T-cell (primary cell): ENCODE measurements around the gene VWA5A. TPM values are rescaled to one million over a fixed set of nuclear protein-coding genes. Genes with fewer than 3 reads are reported as not detected.
"Not testable (repeated sequence)": the region's sequence is repeated elsewhere in the genome, so short reads cannot be mapped to it uniquely, and the experiment has no call there.

Experiments used
- ATAC-seq, 4 experiments: fragments of 200-7000 bp in 3 of 4; fragments of 150-1000 bp in 1 of 4; cut with Tn5 transposase; replicated peaks in 1 of 4; 1 replicate in 3 of 4; 2 replicates in 1 of 4; pipeline ENCODE4 v1.10.0; 2021; ENCODE audit warnings: moderate library complexity in 3 of 4, mild to moderate bottlenecking in 2 of 4, moderate number of reproducible peaks in 1 of 4
- CTCF ChIA-PET, 2 donors: fragments of 300-600 bp; sonication (Branson Sonifier 250); formaldehyde crosslinking; loops; one replicate each; lab custom pipeline; 2022; ENCODE audit warnings: antibody characterized with exemption in 2 of 2; lab: Charles Lee
- POLR2A ChIA-PET, 2 donors: fragments of 300-600 bp; sonication (Branson Sonifier 250); formaldehyde crosslinking; loops; one replicate each; lab custom pipeline; 2022; ENCODE audit warnings: antibody characterized with exemption in 2 of 2; lab: Charles Lee
- DNase-seq, 35 experiments: peaks; one replicate each; pipeline versions ENCODE4 v3.0.0 to v3.0.0-alpha.2; 2013 to 2023
- H3K27ac ChIP-seq: one replicate; pipeline ENCODE4 v1.5.1; 2013; ENCODE audit warnings: low read length
- H3K27me3 ChIP-seq, 2 experiments: replicated peaks in 1 of 2; 1 replicate in 1 of 2; 2 replicates in 1 of 2; pipeline versions ENCODE4 v1.6.1 to v1.7.0; 2013; ENCODE audit warnings: low read length in 1 of 2, mixed read lengths in 1 of 2; ENCODE audit not compliant: control insufficient read depth in 2 of 2, insufficient read depth in 2 of 2; ENCODE audit errors: extremely low read depth in 1 of 2
- H3K36me3 ChIP-seq, 2 donors: 1 replicate in 1 of 2; 2 replicates in 1 of 2; pipeline versions ENCODE4 v1.6.1 to v1.7.0; 2013; ENCODE audit warnings: low read length in 1 of 2; ENCODE audit not compliant: control insufficient read depth in 2 of 2, insufficient read depth in 1 of 2; ENCODE audit errors: extremely low read depth in 1 of 2
- H3K4me1 ChIP-seq, 2 experiments: 1 replicate in 1 of 2; 2 replicates in 1 of 2; pipeline versions ENCODE4 v1.6.1 to v1.7.0; 2013; ENCODE audit warnings: low read length in 2 of 2, mixed read lengths in 1 of 2; ENCODE audit not compliant: insufficient read depth in 2 of 2, control insufficient read depth in 1 of 2; ENCODE audit errors: extremely low read depth in 1 of 2
- H3K4me3 ChIP-seq, 2 donors: 1 replicate in 1 of 2; 2 replicates in 1 of 2; pipeline versions ENCODE4 v1.5.1 to v1.7.0; 2013; ENCODE audit warnings: mild to moderate bottlenecking in 2 of 2, low read length in 1 of 2, moderate library complexity in 1 of 2; ENCODE audit not compliant: control insufficient read depth in 1 of 2; ENCODE audit errors: extremely low read depth in 1 of 2
- H3K9me3 ChIP-seq: 2 replicates; pipeline ENCODE4 v1.7.0; 2013
- H3K27ac Mint-ChIP-seq, 2 donors: one replicate each; pipeline ENCODE4 v1.8.0; 2020 to 2021; ENCODE audit warnings: mild to moderate bottlenecking in 2 of 2, mixed read lengths in 2 of 2
- H3K27me3 Mint-ChIP-seq, 2 donors: one replicate each; pipeline ENCODE4 v1.8.0; 2021 to 2022; ENCODE audit warnings: mixed read lengths in 2 of 2
- H3K36me3 Mint-ChIP-seq: one replicate; pipeline ENCODE4 v1.8.0; 2021; ENCODE audit warnings: mixed read lengths
- H3K4me1 Mint-ChIP-seq, 3 donors: one replicate each; pipeline ENCODE4 v1.8.0; 2020 to 2022; ENCODE audit warnings: mixed read lengths in 3 of 3, mild to moderate bottlenecking in 1 of 3
- H3K4me3 Mint-ChIP-seq, 3 donors: one replicate each; pipeline ENCODE4 v1.8.0; 2020 to 2022; ENCODE audit warnings: mild to moderate bottlenecking in 3 of 3, mixed read lengths in 3 of 3, moderate library complexity in 3 of 3
- H3K9me3 Mint-ChIP-seq, 3 donors: one replicate each; pipeline ENCODE4 v1.8.0; 2020 to 2022; ENCODE audit warnings: mixed read lengths in 3 of 3
- WGBS: methylation state at CpG from one replicate; pipeline ENCODE4 v1.1.5; 2013; ENCODE audit warnings: missing lambda C conversion rate; ENCODE audit not compliant: insufficient coverage; 5-methylcytosine and 5-hydroxymethylcytosine counted together
- total RNA-seq, 35 experiments: library from RNA in 6 of 35; stranded (reverse) in 6 of 35; fragments of 120-200 nt in 1 of 35; gene quantifications; one replicate each; pipeline versions ENCODE4 v1.2.1 to v1.2.4 and lab custom pipeline; 2013 to 2026

Gene VWA5A
- total RNA-seq, 5 donors from 2014 or later (not counting 1 experiment from before 2014, with no cell fraction given), result 5.6 to 10.0 (median 7.6) TPM

DNA sequence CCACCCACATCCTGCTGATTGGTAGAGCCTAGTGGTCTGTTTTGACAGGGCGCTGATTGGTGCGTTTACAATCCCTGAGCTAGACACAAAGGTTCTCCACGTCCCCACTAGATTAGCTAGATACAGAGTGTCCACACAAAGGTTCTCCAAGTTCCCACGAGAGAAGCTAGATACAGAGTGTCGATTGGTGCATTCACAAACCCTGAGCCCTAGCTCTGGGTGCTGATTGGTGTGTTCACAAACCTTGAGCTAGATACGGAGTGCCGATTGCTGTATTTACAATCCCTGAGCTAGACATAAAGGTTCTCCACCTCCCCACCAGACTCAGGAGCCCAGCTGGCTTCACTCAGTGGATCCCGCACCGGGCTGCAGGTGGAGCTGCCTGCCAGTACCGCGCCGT is 55.1 kb downstream of the VWA5A start:
- CTCF ChIA-PET, H3K27ac ChIP-seq, H3K4me3 ChIP-seq, POLR2A ChIA-PET, H3K36me3 ChIP-seq, H3K4me3 Mint-ChIP-seq, H3K4me1 ChIP-seq, DNase-seq, H3K27me3 ChIP-seq, H3K27ac Mint-ChIP-seq, H3K36me3 Mint-ChIP-seq, H3K9me3 Mint-ChIP-seq, ATAC-seq, H3K9me3 ChIP-seq, H3K4me1 Mint-ChIP-seq: not testable (repeated sequence)
- WGBS, result 91% methylated on average over 10 of the region's 12 CpGs
- peaks cover 6 to 16% of the 10 kb centered on the region in 2 donors for H3K27me3 Mint-ChIP-seq

DNA sequence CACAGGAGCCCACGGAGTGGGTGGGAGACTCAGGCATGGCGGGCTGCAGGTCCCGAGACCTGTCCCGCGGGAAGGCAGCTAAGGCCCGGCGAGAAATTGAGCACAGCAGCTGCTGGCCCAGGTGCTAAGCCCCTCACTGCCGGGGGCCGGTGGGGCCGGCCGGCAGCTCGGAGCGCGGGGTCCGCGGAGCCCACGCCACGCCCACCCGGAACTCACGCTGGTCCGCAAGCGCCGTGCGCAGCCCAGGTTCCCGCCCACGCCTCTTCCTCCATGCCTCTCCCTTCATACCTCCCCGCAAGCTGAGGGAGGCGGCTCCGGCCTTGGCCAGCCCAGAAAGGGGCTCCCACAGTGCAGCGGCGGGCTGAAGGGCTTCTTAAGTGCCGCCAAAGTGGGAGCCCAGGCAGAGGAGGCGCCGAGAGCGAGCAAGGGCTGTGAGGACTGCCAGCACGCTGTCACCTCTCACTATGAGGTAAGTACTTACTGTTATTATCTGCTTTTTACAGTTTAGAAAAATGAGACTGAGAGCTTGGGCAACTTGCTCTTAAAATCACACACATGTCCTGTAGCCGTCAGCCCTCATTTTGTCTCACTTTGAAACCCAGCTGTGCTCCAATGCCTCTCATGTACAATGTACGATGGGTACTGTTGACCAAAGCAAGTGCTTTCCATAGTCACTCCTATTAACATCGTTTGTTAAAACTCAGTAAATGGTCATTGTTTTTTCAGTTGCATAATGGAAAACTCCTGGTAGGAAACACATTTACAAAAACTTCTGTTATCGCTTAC is 55.7 kb downstream of the VWA5A start:
- Histone ChIP-seq H3K27ac (no peak overlapping the region), H3K36me3 (no peaks in the 10 kb centered on the region), H3K27me3 (peaks cover 0 to 3% of the 10 kb centered on the region in 2 experiments), H3K4me1 (no peaks in the 10 kb centered on the region), H3K9me3 (no peaks in the 10 kb centered on the region), H3K4me3 (no peak overlapping the region)
- Mint-ChIP-seq H3K36me3 (no peaks in the 10 kb centered on the region), H3K27me3 (peaks cover 6 to 16% of the 10 kb centered on the region in 2 donors), H3K9me3 (no peaks in the 10 kb centered on the region), H3K4me3 (no peak overlapping the region), H3K4me1 (peaks cover 0 to 1% (median 0%) of the 10 kb centered on the region in 3 donors), H3K27ac (no peak overlapping the region)
- ChIA-PET POLR2A (no interaction called here), CTCF (no interaction called here)
- no peak for DNase-seq
- no peak for ATAC-seq
- WGBS, result 96% methylated on average over 22 of the region's 40 CpGs

DNA sequence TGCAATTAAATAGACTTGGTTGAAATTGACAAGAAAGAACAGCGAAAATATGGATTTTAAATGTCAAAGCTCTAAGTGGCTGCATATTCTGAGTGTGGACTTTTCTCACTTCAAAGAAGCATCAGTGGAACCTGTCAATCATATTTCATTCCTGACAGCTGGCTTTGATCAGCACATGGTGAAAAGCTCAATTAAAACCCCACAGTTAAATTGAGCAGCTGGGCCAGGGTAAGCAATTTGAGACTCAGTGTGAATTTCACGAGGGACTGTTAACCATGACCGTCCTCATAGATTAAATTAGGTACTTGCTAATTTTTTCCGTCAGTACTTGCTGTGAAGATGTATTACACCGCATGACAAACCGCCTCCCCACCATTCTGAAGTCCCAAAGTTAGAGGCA is 56.9 kb downstream of the VWA5A start:
- no peaks in the 10 kb centered on the region for H3K36me3 ChIP-seq
- no peak for DNase-seq
- Mint-ChIP-seq H3K27ac (no peak overlapping the region), H3K4me3 (no peak overlapping the region), H3K27me3 (peaks cover 3 to 9% of the 10 kb centered on the region in 2 donors), H3K36me3 (no peaks in the 10 kb centered on the region), H3K9me3 (no peaks in the 10 kb centered on the region), H3K4me1 (peaks cover 0 to 1% (median 0%) of the 10 kb centered on the region in 3 donors)
- no peak overlapping the region for H3K27ac ChIP-seq
- WGBS, result 17% methylated on average over 2 of the region's 6 CpGs
- peaks cover 0 to 3% of the 10 kb centered on the region in 2 experiments for H3K27me3 ChIP-seq
- no peak for ATAC-seq
- H3K4me3 ChIP-seq, result no peak overlapping the region
- CTCF ChIA-PET, result no interaction called here
- POLR2A ChIA-PET, result interaction anchor here in 1 of 2 donors (0.6 kb wide), 1 partner anchor 20 kb away, joined by 3 read pairs; no protein-coding TSS in a partner anchor
- no peaks in the 10 kb centered on the region for H3K4me1 ChIP-seq
- no peaks in the 10 kb centered on the region for H3K9me3 ChIP-seq

DNA sequence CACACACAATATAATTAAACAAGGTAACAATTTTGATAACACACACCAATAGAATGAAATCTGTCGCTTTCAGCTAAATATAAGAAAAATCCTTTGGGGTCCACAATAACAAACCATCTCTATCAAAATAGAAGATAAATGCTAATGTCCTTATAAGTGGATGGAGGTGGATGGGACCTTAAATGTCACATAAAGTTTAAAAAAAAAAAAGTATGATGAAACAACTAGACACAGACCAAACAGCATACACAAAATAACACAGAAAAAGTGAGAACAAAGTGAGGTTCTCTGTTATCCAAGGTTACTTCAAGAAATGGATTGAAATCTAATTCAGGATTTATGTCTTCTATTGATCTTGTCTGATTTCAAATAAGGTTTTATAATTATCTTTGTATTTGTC is 57.3 kb downstream of the VWA5A start:
- CTCF ChIA-PET, result no interaction called here
- Mint-ChIP-seq H3K4me3 (no peak overlapping the region), H3K9me3 (no peaks in the 10 kb centered on the region), H3K27me3 (peaks cover 3 to 4% of the 10 kb centered on the region in 2 donors), H3K36me3 (no peaks in the 10 kb centered on the region), H3K4me1 (peaks cover 0 to 1% (median 0%) of the 10 kb centered on the region in 3 donors), H3K27ac (no peak overlapping the region)
- WGBS, result no CpG with 5 or more reads among the region's 1 CpG
- Histone ChIP-seq H3K27me3 (peaks cover 0 to 3% of the 10 kb centered on the region in 2 experiments), H3K27ac (no peak overlapping the region), H3K4me1 (no peaks in the 10 kb centered on the region), H3K4me3 (no peak overlapping the region), H3K36me3 (no peaks in the 10 kb centered on the region), H3K9me3 (no peaks in the 10 kb centered on the region)
- DNase-seq, result no peak
- POLR2A ChIA-PET, result no interaction called here
- no peak for ATAC-seq

DNA sequence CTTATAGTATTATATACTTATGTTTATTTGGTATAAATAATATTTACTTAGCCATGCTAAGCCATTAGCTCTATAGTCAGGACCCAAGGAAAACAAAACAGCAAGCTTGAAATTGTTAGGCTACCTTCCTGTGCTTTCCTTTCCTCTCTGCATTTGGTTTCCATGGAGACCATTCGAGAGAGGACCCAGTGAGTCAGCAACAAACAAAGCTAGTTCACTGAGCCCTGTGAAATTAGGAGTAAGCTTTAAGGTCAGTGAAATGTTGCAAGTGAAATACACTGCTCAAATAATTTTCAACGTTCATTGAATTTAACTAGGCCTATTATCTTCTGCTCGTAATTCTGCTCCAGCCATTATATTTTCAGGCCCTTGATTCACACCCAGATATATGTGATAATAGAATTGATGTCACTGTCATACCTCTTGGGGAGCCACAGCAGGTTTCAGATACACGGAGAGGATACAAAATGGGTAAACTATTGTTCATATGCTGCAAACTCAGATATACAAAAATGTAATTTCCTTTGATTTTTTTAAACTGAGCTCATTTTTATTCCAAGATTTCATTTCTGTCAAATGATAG is 58.8 kb downstream of the VWA5A start:
- Histone ChIP-seq H3K27me3 (no peaks in the 10 kb centered on the region), H3K4me1 (no peaks in the 10 kb centered on the region), H3K27ac (no peak overlapping the region), H3K4me3 (no peak overlapping the region), H3K9me3 (no peaks in the 10 kb centered on the region), H3K36me3 (no peaks in the 10 kb centered on the region)
- Mint-ChIP-seq H3K4me1 (peaks cover 0 to 1% (median 0%) of the 10 kb centered on the region in 3 donors), H3K36me3 (no peaks in the 10 kb centered on the region), H3K27me3 (peaks cover 3% of the 10 kb centered on the region in 2 donors), H3K27ac (no peak overlapping the region), H3K9me3 (no peaks in the 10 kb centered on the region), H3K4me3 (no peak overlapping the region)
- ChIA-PET CTCF (no interaction called here), POLR2A (no interaction called here)
- no CpG with 5 or more reads among the region's 4 CpGs for WGBS
- ATAC-seq (no peak), DNase-seq (no peak)

DNA sequence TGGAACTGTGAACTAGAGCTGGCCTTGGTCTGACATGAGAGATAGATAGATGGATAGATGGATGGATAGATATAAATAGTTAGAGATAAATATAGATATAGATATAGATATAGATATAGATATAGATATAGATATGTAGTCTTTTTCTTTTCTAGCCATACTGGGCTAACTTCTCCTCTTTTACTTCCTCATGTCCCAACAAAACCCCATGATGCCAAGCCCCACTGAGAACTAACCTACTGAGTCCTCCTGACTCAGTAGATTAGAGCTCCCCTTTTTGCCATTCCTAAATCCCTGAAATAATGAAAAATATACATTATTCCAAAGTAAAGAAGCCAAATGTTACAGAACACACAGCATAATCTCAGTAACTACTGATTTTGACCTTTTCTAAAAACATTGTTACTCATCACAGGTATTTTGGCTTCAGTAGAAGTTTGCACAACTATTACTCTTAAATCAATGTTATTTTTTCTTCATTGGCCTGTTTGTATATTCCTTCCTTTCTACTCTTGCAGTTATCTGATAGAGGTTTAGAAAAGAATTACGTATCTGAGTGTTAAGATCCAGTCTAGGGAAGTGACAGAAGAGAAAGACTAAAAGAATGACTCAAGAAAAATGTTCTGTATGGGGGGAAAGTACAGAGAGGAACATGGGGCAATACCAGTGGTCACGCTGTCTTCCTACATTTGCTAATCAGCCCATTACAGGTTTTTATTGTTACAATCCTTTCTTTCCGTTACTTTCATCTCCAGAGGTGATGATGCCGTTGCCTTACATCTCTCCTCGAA is 61.9 kb downstream of the VWA5A start:
- DNase-seq (no peak), ATAC-seq (no peak)
- no CpG with 5 or more reads among the region's 5 CpGs for WGBS
- CTCF ChIA-PET, result no interaction called here
- no peak overlapping the region for H3K27ac Mint-ChIP-seq
- no peaks in the 10 kb centered on the region for H3K4me1 Mint-ChIP-seq
- H3K27ac ChIP-seq, result no peak overlapping the region
- H3K36me3 Mint-ChIP-seq, result no peaks in the 10 kb centered on the region
- no peak overlapping the region for H3K4me3 Mint-ChIP-seq
- no peaks in the 10 kb centered on the region for H3K9me3 ChIP-seq
- no peaks in the 10 kb centered on the region for H3K4me1 ChIP-seq
- no peaks in the 10 kb centered on the region for H3K9me3 Mint-ChIP-seq
- no peaks in the 10 kb centered on the region for H3K27me3 ChIP-seq
- H3K4me3 ChIP-seq, result no peak overlapping the region
- POLR2A ChIA-PET, result no interaction called here
- H3K36me3 ChIP-seq, result no peaks in the 10 kb centered on the region
- peaks cover 0 to 4% of the 10 kb centered on the region in 2 donors for H3K27me3 Mint-ChIP-seq
